Sigmoid colon (tissue), 4 donors: Measurements from ENCODE around the gene CYTH4.

Experiments
- POLR2A ChIP-seq, 2 donors: fragments of 450-650 bp; IDR thresholded peaks; one replicate each; pipeline ENCODE4 v1.6.1; 2016; ENCODE audit warnings: antibody characterized with exemption in 2 of 2, mild to moderate bottlenecking in 2 of 2, moderate library complexity in 2 of 2
- POLR2AphosphoS5 ChIP-seq, 4 donors: sonication (generic); formaldehyde crosslinking; IDR thresholded peaks; one replicate each; pipeline ENCODE4 v1.6.1; 2017; ENCODE audit warnings: antibody characterized with exemption in 4 of 4
- TF ChIP-seq, protein P1 (sequence below), 4 experiments: fragments of 450-650 bp in 3 of 4; fragments of 200-600 bp in 1 of 4; IDR thresholded peaks; one replicate each; pipeline ENCODE4 v1.5.1; 2016 to 2019; ENCODE audit warnings: antibody characterized with exemption in 4 of 4, mild to moderate bottlenecking in 3 of 4, moderate library complexity in 2 of 4

DNA sequence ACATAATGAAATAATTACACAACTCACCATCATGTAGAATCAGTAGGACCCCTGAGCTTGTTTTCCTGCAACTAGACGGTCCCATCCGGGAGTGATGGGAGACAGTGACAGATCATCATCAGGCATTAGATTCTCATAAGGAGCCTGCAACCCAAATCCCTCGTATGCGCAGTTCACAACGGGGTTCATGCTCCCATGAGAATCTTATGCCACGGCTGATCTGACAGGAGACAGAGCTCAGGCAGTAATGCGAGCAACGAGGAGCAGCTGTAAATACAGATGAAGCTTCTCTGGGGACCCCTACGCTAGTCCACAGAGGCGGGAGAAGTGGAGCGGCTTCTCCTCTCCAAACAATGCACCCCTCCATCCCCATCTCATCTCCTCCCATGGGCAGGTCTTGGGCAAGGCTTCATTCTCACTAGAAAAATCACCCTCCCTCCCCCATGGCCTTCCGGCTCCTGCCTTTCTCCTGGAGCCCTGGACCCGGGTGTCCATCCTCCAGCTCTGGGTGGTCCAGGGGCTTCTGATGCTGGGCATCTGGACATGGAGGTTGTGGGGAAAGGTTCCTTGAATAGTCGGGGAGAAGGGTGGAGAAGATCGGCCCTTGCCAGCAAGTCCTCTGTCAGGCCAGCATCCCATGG is 22.0 kb upstream of the CYTH4 start:
- TF ChIP-seq, protein P1, sequence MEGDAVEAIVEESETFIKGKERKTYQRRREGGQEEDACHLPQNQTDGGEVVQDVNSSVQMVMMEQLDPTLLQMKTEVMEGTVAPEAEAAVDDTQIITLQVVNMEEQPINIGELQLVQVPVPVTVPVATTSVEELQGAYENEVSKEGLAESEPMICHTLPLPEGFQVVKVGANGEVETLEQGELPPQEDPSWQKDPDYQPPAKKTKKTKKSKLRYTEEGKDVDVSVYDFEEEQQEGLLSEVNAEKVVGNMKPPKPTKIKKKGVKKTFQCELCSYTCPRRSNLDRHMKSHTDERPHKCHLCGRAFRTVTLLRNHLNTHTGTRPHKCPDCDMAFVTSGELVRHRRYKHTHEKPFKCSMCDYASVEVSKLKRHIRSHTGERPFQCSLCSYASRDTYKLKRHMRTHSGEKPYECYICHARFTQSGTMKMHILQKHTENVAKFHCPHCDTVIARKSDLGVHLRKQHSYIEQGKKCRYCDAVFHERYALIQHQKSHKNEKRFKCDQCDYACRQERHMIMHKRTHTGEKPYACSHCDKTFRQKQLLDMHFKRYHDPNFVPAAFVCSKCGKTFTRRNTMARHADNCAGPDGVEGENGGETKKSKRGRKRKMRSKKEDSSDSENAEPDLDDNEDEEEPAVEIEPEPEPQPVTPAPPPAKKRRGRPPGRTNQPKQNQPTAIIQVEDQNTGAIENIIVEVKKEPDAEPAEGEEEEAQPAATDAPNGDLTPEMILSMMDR (IDR thresholded peaks at IDR 0.05), result no peak
- TF ChIP-seq POLR2AphosphoS5 (IDR thresholded peaks at IDR 0.05), result no peak
- no peak for TF ChIP-seq POLR2A (IDR thresholded peaks at IDR 0.05)
